DMS53 treated with DMSO at 0.1 percent for 48 hours (cell line): ENCODE measurements around the gene PXDN.

Experiments
- DNase-seq: peaks from one replicate; lab custom pipeline; 2025; ENCODE audit not compliant: unreplicated experiment; lab: John Stamatoyannopoulos, UW

The PXDN gene

DNA sequence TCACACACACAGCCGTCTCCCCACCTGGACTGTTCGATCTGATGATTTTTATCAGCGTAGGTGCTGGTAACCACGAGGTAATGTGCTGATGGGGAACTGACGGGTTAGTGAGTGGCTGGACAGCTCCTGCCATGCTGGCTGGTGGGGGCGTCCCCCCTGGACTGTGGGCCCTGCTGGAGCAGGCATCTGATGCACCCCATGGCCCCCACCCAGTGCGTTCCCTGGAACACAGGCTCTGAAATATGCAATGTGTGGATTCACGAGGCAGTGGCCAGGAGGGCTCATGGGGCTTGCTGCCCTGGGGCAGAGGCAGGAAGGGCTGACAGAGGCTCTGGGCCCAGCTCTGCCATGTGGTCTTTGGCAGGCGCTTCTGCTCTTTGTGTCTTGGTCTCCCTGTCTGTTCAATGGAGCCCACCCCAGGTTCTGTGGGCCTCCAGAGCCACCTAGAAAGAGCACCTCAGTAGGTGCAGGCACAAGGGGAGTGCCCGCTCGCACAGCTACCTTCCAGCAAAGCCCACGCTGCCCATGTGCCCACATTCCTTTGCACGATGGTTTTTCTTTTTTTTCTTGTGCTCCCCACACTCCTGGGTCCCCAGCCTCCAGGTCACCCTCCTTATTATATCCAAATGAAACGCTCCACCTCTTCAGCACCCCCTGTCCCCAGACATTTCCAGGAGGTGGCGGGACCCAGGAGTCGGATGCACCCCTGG lies 10.3 kb upstream of the PXDN start:
- no peak for DNase-seq

- DNase-seq: no peak
Measured at GRCh38 chr2:1754046-1754445, 9.7 kb upstream of the PXDN start.

- DNase-seq: no peak
Measured at GRCh38 chr2:1752751-1753150, 8.4 kb upstream of the PXDN start.

DNA sequence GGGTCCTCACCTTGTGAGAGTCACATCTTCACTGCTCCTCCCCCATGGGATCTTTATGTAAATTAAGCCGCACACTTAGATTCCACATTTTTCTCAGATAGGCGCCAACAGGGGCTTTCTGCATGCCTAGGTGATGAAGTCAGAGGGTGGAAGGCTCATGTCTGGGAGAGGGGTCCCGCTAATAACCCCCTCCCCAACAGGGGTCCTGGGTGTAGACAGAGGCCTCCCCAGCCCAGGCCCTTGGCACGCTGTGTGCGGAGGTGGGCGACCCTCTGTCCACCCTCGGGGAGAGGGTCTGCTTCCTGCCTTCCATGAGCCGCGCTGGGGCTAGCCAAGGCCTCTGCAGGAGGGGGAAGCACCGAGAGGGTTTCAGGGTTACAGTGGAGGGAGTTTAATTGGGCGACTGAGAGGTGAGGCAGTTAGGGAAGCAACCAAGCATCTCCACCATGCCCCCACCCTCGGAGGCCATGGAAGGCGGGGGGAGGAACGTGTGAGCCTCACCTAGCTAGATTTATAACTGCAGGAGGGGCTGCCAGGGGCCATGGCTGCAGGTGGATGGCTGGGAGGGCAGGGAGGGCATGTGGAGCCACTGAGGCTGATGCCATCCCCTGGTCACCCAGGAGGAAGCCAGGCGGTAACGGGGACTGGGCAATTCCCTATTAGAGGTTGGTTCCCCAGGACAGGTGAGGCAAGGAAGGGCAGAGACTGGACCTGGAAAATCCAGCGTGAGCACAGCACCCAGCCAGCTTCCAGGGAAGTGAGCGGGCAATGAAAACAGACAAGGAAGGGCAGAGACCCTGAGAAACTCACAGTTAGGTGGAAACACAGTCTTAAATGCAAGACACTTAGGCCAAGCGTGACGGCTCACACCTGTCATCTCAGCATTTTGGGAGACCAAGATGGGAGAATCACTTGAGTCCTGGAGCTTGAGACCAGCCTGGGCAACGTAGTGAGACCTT lies 7.7 kb upstream of the PXDN start:
- DNase-seq: no peak

- no peak for DNase-seq
Measured at GRCh38 chr2:1750933-1751766, 6.8 kb upstream of the PXDN start.

DNA sequence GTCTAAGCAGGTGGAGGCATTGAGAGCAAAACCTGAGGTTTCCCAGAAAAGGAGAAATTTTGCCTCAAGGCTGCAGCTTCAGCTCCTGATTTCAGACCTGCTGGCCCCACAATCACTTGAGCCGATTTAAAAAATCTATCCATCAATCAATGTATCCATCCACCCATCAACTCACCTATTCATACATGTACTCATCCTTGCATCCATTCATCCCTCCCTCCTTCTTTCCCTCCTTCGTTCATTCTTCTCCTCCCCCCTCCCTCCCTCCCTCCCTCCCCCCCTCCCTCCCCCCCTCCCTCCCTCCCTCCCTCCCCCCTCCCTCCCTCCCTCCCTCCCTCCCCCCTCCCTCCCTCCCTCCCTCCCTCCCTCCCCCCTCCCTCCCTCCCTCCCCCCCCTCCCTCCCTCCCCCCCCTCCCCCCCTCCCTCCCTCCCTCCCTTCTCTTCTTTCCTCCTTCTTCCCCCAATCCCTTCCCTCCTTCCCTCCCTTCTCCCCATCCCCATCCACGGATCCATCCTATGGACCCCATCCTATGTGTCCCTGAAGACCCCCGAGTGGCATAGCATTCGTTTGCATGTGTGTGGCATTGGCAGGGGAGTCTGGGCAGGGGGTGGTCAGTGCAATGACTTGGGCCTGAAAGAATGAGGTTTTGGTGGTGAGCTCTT lies 6.1 kb upstream of the PXDN start:
- DNase-seq: no peak

GRCh38 chr2:1749489-1750119 lies 5.3 kb upstream of the PXDN start:
- DNase-seq: no peak

GRCh38 chr2:1748741-1749488 lies 4.6 kb upstream of the PXDN start:
- DNase-seq: no peak

DNA sequence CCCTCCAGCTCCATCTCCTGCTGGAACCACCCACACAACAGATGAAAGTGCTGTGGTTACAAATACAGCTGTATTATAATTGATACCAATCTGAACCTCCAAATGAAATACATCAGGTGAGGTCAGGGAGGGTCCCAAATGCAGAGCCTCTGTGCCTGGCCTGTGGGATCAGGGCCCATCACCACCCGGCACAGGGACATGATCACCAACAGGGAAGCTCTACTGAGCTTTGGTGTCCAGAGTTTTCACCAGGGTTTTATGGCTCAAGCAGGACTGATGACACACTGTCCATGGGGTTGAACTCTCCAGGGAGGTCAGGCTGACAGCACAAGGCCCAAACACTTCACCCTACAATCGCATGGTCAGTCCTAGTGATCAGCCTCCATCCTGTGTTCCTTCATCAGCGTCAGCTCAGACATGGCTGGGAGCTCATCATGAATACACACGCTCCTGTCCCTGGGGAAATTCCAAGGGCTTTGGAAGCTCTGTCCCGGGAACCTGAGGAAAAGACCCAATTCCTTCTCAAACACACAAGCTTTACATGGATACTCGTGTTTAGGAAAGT lies 3.9 kb upstream of the PXDN start:
- no peak for DNase-seq

DNA sequence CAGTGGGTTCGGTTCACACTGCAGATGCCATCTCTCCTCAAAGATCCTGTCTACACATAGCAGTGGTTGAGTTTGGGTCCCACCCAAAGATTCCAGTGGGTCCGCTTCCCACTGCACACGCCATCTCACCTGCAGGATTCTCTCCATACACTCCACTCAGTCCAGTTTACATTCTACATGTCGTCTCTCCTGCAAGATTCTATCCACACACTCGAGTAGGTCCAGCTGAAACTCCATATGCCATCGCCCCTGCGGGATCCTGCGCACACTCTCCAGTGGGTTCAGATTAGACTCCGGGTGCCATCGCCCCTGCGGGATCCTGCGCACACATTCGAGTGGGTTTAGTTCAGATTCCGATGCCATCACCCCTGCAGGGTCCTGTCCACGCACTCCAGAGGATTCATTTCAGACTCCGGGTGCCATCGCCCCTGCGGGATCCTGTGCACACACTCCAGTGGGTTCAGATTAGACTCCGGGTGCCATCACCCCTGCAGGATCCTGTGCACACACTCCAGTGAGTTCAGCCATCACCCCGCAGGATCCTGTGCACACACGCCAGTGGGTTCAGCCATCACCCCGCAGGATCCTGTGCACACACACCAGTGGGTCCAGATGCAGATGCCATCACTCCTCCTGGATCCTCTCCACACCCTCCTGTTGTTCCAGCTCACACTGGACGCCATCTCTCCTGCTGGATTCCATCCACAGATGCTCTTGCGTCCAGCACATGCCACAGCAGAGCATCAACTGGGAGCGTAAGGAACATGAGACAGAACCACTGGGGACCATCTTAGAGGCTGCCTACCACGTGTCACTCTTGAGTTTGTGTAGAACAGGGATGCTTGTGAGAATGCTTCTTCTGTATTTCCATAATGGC lies 3.0 kb upstream of the PXDN start:
- DNase-seq: no peak

- DNase-seq: no peak
Measured at GRCh38 chr2:1746174-1747064, 2.1 kb upstream of the PXDN start.

- no peak for DNase-seq
Measured at GRCh38 chr2:1745171-1746023, 1.1 kb upstream of the PXDN start.

GRCh38 chr2:1744151-1744445 lies 217 bp downstream of the PXDN start:
- no peak for DNase-seq

- DNase-seq: no peak
Measured at GRCh38 chr2:1743396-1744150, 742 bp downstream of the PXDN start.

- no peak for DNase-seq
Measured at GRCh38 chr2:1742681-1743395, 1.5 kb downstream of the PXDN start.
